ENCODE data around the gene RFWD3. TPM values are rescaled to one million over a fixed set of nuclear protein-coding genes. Genes with fewer than 3 reads are reported as not detected.

The RFWD3 gene
- total RNA-seq, 1 donor: 18.8 TPM

DNA sequence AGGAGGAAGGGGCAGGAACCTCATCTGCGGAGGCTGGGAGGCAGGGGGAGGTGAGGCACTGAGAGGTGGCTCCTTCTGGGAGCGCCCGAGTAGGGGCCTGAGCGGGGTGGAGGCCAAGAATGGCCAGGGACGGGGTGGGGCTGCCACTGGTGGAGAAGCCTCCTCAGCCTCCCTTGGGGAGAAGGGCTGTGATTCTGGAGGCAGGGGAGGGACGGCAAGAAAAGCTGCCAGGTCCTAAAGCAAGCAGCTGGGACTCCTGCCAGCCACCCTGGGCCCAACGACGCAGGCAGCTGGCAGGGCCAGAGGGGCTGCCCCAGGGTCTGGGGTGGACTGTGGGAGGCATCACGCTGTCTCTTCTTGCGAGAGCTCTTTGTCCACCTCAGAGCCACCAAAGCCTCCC lies 46.6 kb upstream of the RFWD3 start:
- TF ChIP-seq, protein P1, sequence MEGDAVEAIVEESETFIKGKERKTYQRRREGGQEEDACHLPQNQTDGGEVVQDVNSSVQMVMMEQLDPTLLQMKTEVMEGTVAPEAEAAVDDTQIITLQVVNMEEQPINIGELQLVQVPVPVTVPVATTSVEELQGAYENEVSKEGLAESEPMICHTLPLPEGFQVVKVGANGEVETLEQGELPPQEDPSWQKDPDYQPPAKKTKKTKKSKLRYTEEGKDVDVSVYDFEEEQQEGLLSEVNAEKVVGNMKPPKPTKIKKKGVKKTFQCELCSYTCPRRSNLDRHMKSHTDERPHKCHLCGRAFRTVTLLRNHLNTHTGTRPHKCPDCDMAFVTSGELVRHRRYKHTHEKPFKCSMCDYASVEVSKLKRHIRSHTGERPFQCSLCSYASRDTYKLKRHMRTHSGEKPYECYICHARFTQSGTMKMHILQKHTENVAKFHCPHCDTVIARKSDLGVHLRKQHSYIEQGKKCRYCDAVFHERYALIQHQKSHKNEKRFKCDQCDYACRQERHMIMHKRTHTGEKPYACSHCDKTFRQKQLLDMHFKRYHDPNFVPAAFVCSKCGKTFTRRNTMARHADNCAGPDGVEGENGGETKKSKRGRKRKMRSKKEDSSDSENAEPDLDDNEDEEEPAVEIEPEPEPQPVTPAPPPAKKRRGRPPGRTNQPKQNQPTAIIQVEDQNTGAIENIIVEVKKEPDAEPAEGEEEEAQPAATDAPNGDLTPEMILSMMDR (IDR thresholded peaks at IDR 0.05; ENCODE audit: extremely low read depth, low read depth, low read length): no peak
- DNase-seq (ENCODE audit: insufficient read length, low spot score, missing footprints): no peak
- peak overlapping the region; percentile 62 for H2AFZ ChIP-seq (ENCODE audit: low read length)
- H3K4me2 ChIP-seq (ENCODE audit: insufficient read depth, low read length): no peak overlapping the region
- H3K79me2 ChIP-seq (ENCODE audit: insufficient read depth, low read length): no peaks in the 10 kb centered on the region
- no peaks in the 10 kb centered on the region for H4K20me1 ChIP-seq (ENCODE audit: insufficient read depth, low read length)
- no peaks in the 10 kb centered on the region for H3K4me1 ChIP-seq (ENCODE audit: insufficient read depth, low read length)
- H3K9me3 ChIP-seq (ENCODE audit: low read depth, low read length): no peaks in the 10 kb centered on the region
- peaks cover 11% of the 10 kb centered on the region for H3K27me3 ChIP-seq (ENCODE audit: insufficient read depth, low read length)
- no peaks in the 10 kb centered on the region for H3K36me3 ChIP-seq (ENCODE audit: insufficient read depth, low read length)
- no peak overlapping the region for H3K27ac ChIP-seq (ENCODE audit: low read depth, low read length)
- no peak overlapping the region for H3K4me3 ChIP-seq (ENCODE audit: insufficient read depth, low read length)

DNA sequence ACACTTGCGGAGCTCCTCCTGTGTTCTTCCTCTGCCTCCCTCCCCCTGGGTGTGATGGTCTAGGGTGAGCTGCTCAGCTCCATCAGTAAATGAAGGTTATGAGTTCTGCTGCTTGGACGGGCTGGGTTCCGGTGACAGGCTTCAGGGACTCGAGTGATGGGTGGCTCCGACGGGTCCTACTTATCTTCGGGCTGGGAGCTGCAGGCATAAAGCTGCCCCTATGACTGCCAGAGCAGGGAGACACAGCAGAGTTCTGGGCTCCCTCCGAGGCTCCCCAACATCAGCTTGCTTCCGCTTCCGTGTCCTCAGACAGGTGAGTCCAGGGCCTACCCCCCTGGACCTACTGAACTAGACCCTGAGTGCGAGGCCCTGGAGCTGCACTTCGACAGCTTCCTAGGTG lies 45.3 kb upstream of the RFWD3 start:
- Histone ChIP-seq H3K4me3 (ENCODE audit: insufficient read depth, low read length) (no peak overlapping the region), H3K4me1 (ENCODE audit: insufficient read depth, low read length) (no peaks in the 10 kb centered on the region), H3K79me2 (ENCODE audit: insufficient read depth, low read length) (no peaks in the 10 kb centered on the region), H4K20me1 (ENCODE audit: insufficient read depth, low read length) (no peaks in the 10 kb centered on the region), H3K27me3 (ENCODE audit: insufficient read depth, low read length) (peaks cover 11% of the 10 kb centered on the region), H3K27ac (ENCODE audit: low read depth, low read length) (no peak overlapping the region), H3K36me3 (ENCODE audit: insufficient read depth, low read length) (no peaks in the 10 kb centered on the region), H3K9me3 (ENCODE audit: low read depth, low read length) (no peaks in the 10 kb centered on the region), H3K4me2 (ENCODE audit: insufficient read depth, low read length) (no peak overlapping the region), H2AFZ (ENCODE audit: low read length) (no peak overlapping the region)
- no peak for DNase-seq (ENCODE audit: insufficient read length, low spot score, missing footprints)
- TF ChIP-seq, protein P1 (IDR thresholded peaks at IDR 0.05; ENCODE audit: extremely low read depth, low read depth, low read length): no peak

DNA sequence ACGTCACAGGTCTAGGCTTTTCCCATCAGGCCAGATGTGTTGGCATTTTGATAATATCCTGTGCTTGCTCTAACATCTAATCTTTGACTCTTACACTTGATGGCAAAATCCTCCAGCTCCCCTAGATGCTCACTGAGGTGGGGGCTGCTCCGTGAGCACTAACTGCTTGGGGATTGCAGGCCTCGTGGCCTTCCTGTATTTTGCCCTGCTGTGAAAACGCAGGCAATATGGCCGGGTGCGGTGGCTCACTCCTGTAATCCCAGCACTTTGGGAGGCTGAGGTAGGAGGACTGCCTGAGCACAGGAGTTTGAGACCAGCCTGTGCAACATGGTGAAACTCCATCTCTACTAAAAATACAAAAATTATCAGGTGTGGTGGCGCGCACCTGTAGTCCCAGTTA lies 43.7 kb upstream of the RFWD3 start:
- no peaks in the 10 kb centered on the region for H4K20me1 ChIP-seq (ENCODE audit: insufficient read depth, low read length)
- H3K4me3 ChIP-seq (ENCODE audit: insufficient read depth, low read length): no peak overlapping the region
- no peak for DNase-seq (ENCODE audit: insufficient read length, low spot score, missing footprints)
- TF ChIP-seq, protein P1 (IDR thresholded peaks at IDR 0.05; ENCODE audit: extremely low read depth, low read depth, low read length): no peak
- H3K4me1 ChIP-seq (ENCODE audit: insufficient read depth, low read length): no peaks in the 10 kb centered on the region
- no peaks in the 10 kb centered on the region for H3K36me3 ChIP-seq (ENCODE audit: insufficient read depth, low read length)
- H3K9me3 ChIP-seq (ENCODE audit: low read depth, low read length): no peaks in the 10 kb centered on the region
- no peak overlapping the region for H3K4me2 ChIP-seq (ENCODE audit: insufficient read depth, low read length)
- H2AFZ ChIP-seq (ENCODE audit: low read length): no peak overlapping the region
- H3K79me2 ChIP-seq (ENCODE audit: insufficient read depth, low read length): no peaks in the 10 kb centered on the region
- peaks cover 11% of the 10 kb centered on the region for H3K27me3 ChIP-seq (ENCODE audit: insufficient read depth, low read length)
- H3K27ac ChIP-seq (ENCODE audit: low read depth, low read length): no peak overlapping the region

DNA sequence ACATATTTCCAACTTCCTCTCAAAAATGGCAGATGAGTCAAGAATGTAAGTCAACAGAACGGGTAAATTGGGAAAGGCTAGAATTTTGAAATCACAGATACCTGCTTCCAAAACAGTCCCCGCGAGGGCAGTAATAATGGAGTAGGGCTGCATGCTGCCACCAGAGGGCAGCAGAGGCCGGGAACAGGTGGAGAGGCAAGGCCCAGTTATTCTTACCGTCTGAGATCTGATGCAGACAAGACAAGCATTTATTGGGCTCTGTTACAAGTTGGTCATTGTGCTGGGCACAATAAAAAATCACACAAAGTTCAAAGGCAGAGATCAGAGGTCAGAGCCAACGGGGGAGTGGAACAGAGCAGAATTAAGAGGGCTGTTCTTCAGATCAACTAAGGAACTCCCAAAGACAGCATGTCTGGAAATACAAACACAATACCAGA lies 42.8 kb upstream of the RFWD3 start:
- peaks cover 11% of the 10 kb centered on the region for H3K27me3 ChIP-seq (ENCODE audit: insufficient read depth, low read length)
- H3K36me3 ChIP-seq (ENCODE audit: insufficient read depth, low read length): no peaks in the 10 kb centered on the region
- no peaks in the 10 kb centered on the region for H3K9me3 ChIP-seq (ENCODE audit: low read depth, low read length)
- DNase-seq (ENCODE audit: insufficient read length, low spot score, missing footprints): peak; percentile 92
- no peak overlapping the region for H2AFZ ChIP-seq (ENCODE audit: low read length)
- H3K27ac ChIP-seq (ENCODE audit: low read depth, low read length): no peak overlapping the region
- no peaks in the 10 kb centered on the region for H3K79me2 ChIP-seq (ENCODE audit: insufficient read depth, low read length)
- H3K4me2 ChIP-seq (ENCODE audit: insufficient read depth, low read length): no peak overlapping the region
- no peaks in the 10 kb centered on the region for H4K20me1 ChIP-seq (ENCODE audit: insufficient read depth, low read length)
- no peak overlapping the region for H3K4me3 ChIP-seq (ENCODE audit: insufficient read depth, low read length)
- TF ChIP-seq, protein P1 (IDR thresholded peaks at IDR 0.05; ENCODE audit: extremely low read depth, low read depth, low read length): peak; percentile 99
- H3K4me1 ChIP-seq (ENCODE audit: insufficient read depth, low read length): no peaks in the 10 kb centered on the region

Measured in osteoblast (primary cell).